Kidney epithelial cell (primary cell): Measurements from ENCODE around the gene MZT1. TPM values are rescaled to one million over a fixed set of nuclear protein-coding genes. Genes with fewer than 3 reads are reported as not detected.

Source experiments
- DNase-seq: peaks from one replicate; pipeline ENCODE4 v3.0.0-alpha.2; 2010; ENCODE audit warnings: low read depth
- H3K27me3 ChIP-seq: 2 replicates; pipeline ENCODE4 v1.6.0; 2011; ENCODE audit warnings: low read length; ENCODE audit not compliant: control insufficient read depth, insufficient read depth
- H3K36me3 ChIP-seq: 2 replicates; pipeline ENCODE4 v1.5.1; 2011; ENCODE audit warnings: low read length; ENCODE audit not compliant: control insufficient read depth, insufficient read depth
- H3K4me3 ChIP-seq: 2 replicates; pipeline ENCODE4 v1.5.1; 2011; ENCODE audit warnings: low read depth, mild to moderate bottlenecking, control low read depth, low read length
- CTCF ChIP-seq: IDR thresholded peaks from 2 replicates; pipeline ENCODE4 v1.5.1; 2011; ENCODE audit warnings: mild to moderate bottlenecking, moderate library complexity, low read length, control low read depth, inconsistent platforms; ENCODE audit not compliant: insufficient read depth, poor library complexity, severe bottlenecking
- total RNA-seq: library from RNA; depleted of rRNA; stranded (reverse); fragments of >200 nt; gene quantifications from 2 replicates; pipeline ENCODE4 v1.2.3, GENCODE V29; 2015

Gene MZT1
- total RNA-seq, 1 donor from 2014 or later: 18.0 TPM

GRCh38 chr13:72678312-72678711 is 49.1 kb downstream of the MZT1 start:
- DNase-seq: no peak
- no peaks in the 10 kb centered on the region for H3K27me3 ChIP-seq
- H3K36me3 ChIP-seq: no peaks in the 10 kb centered on the region
- TF ChIP-seq CTCF: no peak
- H3K4me3 ChIP-seq: no peak overlapping the region

- no peaks in the 10 kb centered on the region for H3K27me3 ChIP-seq
- no peak for TF ChIP-seq CTCF
- no peaks in the 10 kb centered on the region for H3K36me3 ChIP-seq
- H3K4me3 ChIP-seq: no peak overlapping the region
- DNase-seq: no peak
These were observed 50.0 kb downstream of the MZT1 start for GRCh38 chr13:72677431-72677830.

GRCh38 chr13:72666391-72666790 is 61.0 kb downstream of the MZT1 start:
- DNase-seq: no peak
- no peaks in the 10 kb centered on the region for H3K27me3 ChIP-seq
- no peaks in the 10 kb centered on the region for H3K36me3 ChIP-seq
- no peak overlapping the region for H3K4me3 ChIP-seq
- TF ChIP-seq CTCF: no peak

- TF ChIP-seq CTCF: no peak
- Histone ChIP-seq H3K4me3 (no peak overlapping the region), H3K27me3 (no peaks in the 10 kb centered on the region), H3K36me3 (no peaks in the 10 kb centered on the region)
- no peak for DNase-seq
These were observed 64.9 kb downstream of the MZT1 start for GRCh38 chr13:72662548-72662947.

Other genes with a start within 250 kb of the MZT1 start
- 4.4 and 12.3 TPM in 2 replicates for gene BORA, start 294 bp upstream of the MZT1 start, total RNA-seq
- 37.0 and 39.4 TPM in 2 replicates for gene DIS3, start 54.3 kb upstream of the MZT1 start, total RNA-seq
- gene PIBF1, start 54.5 kb upstream of the MZT1 start, total RNA-seq: 12.2 and 17.0 TPM in 2 replicates